HG03469 (cell line): ENCODE measurements around the gene BTBD16.

ENCODE experiments used
- ATAC-seq: cut with Tn5 transposase; IDR thresholded peaks from one replicate; pipeline ENCODE4 v1.9.1; 2021; ENCODE audit warnings: mild to moderate bottlenecking, moderate library complexity, moderate number of reproducible peaks; ENCODE audit not compliant: unreplicated experiment

BTBD16 gene

DNA sequence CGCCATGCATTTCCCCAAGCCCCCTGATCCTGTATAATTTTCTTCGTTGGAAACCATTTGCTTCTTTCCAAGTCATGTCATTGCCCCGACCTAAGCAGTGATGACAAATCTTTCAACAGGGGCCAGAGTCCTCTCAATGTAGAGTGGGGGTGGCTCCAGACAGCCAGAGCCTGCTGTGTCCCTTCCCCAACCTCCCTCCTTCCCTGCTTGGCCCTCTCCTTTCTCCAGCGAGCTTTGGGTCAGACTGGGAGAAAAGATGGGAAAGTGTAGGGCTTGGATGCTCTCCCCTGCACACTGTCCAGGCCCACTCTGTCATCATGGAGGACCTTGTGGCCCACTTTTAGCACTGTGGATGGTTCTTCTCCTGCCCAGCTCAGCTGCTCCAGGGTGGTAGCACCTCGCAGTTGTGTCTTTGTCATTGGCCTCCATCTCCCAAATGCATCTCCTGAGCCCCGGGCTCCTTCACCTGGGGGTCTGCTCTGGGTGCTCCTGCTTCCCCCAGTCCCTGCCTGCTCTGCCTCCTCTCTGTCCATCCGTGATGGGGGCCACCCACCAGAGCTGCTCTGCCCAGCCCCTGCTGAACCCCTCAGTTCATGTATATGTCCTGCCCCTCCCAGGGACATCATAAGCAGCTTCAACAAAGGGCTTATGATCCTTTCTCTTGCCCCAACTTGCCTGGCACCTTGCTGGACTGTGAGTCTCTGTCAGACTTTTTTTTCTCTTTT is 37.5 kb downstream of the BTBD16 start:
- no peak for ATAC-seq

- ATAC-seq = no peak
These were observed 39.4 kb downstream of the BTBD16 start for GRCh38 chr10:122310311-122311050.

GRCh38 chr10:122311051-122311410 is 39.9 kb downstream of the BTBD16 start:
- ATAC-seq = no peak

DNA sequence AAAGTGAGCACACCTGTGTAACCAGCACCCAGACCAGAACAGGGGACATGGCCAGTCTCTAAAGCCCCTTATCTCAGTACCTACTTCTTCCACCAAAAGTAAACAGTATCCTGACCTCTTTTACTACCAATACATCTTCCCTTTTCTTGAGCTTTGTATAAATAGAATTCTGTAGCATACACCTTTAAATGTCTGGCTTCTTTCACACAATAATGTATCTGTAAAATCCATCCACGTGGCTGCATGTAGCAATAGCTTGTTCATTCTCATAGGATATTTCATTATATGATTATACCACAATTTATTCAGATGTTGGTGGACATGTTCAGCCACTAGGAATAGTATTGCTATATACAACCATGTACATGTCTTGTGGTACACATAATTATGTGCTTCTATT is 40.6 kb downstream of the BTBD16 start:
- ATAC-seq = no peak

DNA sequence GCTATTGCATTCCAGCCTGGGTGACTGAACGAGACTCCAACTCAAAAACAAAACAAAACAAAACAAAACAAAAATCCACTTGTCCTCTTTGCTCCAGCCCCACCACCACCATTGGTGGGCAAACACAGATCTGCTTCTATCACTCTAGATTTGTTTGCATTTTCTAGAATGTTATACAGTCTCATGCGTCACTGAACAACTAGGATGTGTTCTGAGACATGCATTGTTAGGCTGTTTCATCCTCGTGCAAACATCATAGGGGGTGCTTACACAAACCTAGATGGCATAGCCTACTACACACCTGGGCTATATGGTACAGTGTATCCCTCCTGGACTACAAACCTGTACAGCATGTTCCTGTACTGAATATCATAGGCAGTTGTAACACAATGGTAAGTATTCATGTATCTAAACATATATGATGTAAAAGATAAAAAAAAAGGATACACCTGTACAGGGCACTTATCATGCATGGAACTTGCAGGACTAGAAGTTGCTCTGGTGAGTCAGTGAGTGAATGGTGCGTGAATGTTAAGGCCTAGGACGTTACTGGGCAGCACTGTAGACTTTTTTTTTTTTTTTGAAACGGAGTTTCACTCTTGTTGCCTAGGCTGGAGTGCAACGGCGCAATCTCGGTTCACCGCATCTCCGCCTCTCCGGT is 45.3 kb downstream of the BTBD16 start:
- no peak for ATAC-seq

GRCh38 chr10:122321960-122322359 is 50.9 kb downstream of the BTBD16 start:
- no peak for ATAC-seq

- ATAC-seq = no peak
These were observed 52.1 kb downstream of the BTBD16 start for GRCh38 chr10:122323189-122323588.

DNA sequence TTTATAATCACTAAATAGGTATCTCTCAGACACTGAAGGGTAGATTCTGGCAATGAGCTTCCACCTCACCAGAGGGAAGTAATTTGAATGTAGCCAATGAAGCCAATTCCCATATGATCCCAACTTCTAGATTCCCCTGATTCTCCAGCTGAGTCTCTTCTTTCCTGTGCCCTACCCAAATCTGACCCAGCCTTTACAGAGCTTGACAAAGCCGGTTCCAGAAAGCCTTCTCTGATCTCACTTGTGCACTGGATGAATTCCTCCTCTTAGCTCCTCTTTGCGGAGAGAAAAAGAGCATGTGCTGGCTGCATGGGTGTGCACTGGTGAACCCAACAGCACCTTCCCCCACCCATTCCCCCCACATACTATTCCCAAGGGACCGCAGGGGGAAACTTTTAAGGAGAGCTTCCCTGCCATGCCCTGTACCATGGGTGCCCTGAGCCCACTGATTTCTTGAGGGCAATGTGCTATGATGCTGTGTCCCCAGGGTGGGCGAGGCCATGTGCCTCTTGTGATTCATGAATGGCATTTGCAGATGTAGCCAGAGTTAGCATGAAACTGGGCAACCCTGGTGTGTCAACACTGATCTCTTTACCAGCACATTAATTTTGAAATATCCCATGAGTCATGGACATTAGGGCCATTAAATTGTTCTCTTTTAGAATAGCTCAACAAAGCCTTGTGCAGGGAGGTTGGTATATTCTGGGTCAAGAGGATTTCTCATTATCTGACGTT is 53.0 kb downstream of the BTBD16 start:
- no peak for ATAC-seq

DNA sequence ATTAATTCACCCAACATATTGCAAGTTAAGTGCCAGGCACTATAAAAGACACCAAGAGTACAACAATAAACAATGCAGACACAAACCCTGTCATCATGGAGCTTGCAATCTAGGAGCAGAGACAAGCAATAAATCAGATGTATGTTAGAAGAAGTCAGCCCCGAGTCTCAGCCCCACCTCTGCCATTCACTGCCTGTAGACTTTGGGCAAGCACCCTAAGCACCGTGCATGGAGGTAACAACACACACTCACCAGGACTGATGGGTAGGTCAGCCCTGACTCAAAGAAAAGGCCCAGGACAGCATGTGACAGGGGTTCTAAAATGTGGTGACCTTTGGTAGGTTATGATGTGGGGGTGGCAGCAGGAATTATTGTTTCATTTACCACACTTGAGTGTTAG is 54.1 kb downstream of the BTBD16 start:
- no peak for ATAC-seq

DNA sequence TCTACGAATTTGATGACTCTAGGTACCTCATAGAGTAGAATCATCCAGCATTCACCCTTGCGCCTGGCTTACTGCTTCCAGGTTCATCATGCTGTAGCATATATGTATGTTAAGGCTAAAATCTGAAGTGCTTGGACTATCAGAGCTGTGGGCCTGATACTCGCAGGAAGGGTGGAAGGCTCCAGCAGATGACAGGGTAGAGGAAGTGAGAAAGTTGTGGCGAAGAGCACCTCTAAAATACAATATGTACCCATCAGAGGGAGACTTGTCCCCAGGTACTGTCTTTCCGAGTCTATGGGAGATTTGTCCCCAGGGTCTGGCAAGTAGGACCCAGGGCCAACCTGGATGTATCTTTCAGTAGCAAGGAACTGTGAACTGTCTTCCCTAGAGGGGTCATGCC is 55.3 kb downstream of the BTBD16 start:
- ATAC-seq = no peak

- no peak for ATAC-seq
These were observed 55.7 kb downstream of the BTBD16 start for GRCh38 chr10:122326806-122327205.

- ATAC-seq = no peak
These were observed 56.4 kb downstream of the BTBD16 start for GRCh38 chr10:122327237-122328206.

GRCh38 chr10:122328676-122329075 is 57.6 kb downstream of the BTBD16 start:
- no peak for ATAC-seq

GRCh38 chr10:122329416-122329815 is 58.3 kb downstream of the BTBD16 start:
- ATAC-seq = no peak

- ATAC-seq = no peak
These were observed 60.0 kb downstream of the BTBD16 start for GRCh38 chr10:122331100-122331499.

DNA sequence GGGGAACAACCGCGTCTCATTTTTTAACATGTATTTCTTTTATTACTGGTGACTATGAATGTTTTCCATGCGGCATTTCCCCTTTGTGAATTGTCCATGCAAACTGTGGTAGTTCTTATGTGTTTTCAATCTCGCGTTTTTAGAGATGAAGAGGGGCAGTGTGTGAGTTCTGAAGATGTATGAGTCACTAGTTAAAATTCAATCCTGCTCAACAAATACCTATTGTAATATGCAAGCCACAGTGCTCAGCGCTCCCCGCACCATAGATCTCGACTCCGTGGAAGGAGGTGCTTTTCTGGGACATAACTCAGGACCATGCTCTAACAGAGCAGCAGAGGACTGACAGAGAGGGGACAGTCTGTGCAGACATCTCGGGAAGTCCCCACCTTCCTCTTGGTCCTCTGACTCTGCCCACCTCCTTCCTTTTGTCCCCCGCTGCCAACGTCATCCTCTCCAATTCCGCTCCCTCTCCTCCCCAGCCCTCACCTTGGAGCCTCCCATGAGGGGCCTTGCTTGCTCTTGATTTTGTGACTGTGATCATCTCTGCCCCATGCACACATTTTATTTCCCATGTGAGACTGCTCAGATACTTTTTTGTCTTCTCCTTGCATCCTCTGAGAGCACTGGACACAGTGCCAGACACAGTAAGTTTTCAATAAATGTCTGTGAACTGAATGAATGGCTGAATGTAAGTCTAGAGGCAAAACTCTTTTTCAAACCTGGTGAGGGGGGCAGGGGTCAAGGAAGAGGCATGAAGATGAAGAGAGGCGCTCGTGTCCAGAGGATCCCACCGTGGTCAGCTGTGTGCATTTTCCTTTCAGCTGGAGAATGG is 60.7 kb downstream of the BTBD16 start:
- ATAC-seq = no peak

DNA sequence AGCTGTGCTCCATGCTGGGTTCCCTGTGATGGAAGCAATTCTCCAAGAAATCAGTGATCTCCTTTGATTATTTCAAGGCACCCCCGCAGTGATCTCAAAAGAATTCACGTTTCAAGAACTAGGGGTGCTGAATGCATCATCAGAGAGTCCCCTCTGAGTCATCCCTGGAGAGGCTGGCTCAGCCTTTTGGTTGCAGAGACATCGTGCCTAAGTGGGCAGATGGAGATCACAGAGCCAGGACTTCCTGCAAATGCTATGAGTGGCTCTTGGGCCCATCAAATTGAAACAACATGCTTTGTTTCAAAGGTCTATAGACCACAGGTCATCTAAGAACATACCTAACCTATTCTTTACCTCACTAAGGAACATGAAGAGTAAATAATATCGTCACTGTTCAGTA is 61.9 kb downstream of the BTBD16 start:
- no peak for ATAC-seq

DNA sequence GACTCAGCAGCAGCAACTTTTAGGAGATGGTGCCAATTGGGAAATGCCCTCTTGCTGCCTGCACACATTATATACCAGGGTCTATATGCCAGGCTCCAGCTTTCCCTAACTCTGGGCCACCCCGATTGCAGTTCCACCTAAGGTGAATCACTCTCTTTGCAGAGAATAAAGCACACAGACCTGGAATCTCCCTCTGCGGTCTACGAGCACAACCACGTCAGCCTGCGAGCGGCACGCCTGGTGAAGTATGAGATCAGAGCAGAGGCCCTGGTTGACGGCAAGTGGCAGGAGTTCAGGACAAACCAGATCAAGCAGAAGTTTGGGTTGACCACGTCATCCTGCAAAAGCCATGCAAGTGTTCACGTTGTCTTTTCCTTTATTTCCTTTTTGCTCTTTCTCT is 65.2 kb downstream of the BTBD16 start:
- no peak for ATAC-seq

- no peak for ATAC-seq
These were observed 65.9 kb downstream of the BTBD16 start for GRCh38 chr10:122336961-122337360.
